HG03159 (cell line): ENCODE measurements around the gene SLC7A6OS.

Experiments used
- ATAC-seq: cut with Tn5 transposase; IDR thresholded peaks from one replicate; pipeline ENCODE4 v1.9.1; 2021; ENCODE audit warnings: mild to moderate bottlenecking, moderate library complexity; ENCODE audit not compliant: unreplicated experiment

Gene SLC7A6OS

GRCh38 chr16:68345351-68345810 is 34.6 kb upstream of the SLC7A6OS start:
- no peak for ATAC-seq

DNA sequence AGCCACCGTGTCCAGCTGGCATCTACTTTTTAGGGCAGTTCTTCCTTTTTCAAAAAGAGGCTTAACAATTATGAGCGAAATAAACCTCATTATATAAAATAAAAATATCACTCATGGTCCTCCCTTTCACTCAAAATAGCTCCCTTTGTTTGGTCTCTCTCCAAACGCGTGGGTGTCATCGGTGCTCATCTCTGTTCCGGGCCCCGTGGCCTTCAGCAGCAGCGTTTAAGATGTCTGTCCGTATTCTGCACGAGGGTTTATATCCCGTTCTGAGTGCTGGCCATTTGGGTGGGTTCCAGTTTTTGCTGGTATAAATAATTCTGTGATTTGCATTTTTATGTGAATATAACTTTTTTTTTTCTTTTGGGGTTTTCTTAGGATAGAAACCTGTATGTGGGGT is 33.5 kb upstream of the SLC7A6OS start:
- ATAC-seq = no peak

DNA sequence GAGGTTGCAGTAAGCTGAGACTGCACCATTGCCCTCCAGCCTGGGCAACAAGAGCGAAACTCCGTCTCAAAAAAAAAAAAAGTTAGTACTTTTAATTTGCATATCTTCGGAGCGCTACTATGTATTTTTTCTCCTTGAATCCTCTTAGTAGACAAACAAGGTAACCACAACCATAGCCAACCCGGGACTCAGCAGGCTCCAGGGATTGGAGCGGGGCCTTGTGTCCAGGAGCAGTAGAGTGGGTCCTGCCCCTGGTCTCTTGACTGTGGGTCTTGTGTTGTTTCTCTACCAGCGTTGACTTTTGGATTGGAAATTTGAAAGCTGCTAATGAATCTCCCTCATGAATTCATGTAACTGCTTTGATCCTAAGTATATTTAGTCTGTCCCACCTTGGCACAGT is 32.4 kb upstream of the SLC7A6OS start:
- no peak for ATAC-seq

DNA sequence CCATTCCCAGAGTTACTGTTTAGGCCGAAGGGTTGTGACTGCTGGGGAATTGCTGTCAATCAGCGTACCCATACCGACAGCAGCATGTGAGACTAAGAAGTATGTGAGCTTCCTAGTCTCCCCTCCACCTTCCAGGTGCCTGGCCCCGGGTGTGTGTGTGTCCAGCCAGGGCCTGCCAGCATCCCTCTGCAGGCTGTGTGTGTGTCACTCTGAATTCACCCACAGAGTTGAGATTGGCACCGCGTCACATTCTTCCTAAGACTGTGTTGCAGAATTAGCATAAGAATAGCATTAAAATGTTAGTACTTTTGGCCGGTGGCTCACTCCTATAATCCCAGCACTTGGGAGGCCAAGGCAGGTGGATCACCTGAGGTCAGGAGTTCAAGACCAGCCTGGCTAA is 31.9 kb upstream of the SLC7A6OS start:
- no peak for ATAC-seq

GRCh38 chr16:68339214-68339613 is 28.5 kb upstream of the SLC7A6OS start:
- ATAC-seq = no peak

- no peak for ATAC-seq
Observed at GRCh38 chr16:68338326-68339119, 27.8 kb upstream of the SLC7A6OS start.

DNA sequence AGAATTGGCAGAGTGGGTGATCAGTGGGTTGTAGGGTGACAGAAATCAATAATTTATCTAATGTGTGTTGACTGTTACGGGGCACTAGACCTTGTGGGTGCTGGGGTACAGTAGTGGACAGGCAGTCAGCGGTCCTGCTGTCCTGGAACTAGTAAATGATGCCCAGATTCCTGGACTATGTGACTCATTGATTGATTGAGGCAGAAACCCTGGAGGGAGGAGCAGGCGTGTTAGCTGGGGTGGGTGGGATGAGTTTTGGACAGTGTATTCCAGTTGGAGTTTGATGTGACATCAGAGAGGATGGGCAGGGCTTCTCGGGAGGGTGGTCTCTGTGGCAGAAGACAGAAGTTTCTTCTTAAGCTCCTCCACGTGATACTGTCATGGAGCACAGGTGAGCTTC is 24.4 kb upstream of the SLC7A6OS start:
- ATAC-seq = no peak

DNA sequence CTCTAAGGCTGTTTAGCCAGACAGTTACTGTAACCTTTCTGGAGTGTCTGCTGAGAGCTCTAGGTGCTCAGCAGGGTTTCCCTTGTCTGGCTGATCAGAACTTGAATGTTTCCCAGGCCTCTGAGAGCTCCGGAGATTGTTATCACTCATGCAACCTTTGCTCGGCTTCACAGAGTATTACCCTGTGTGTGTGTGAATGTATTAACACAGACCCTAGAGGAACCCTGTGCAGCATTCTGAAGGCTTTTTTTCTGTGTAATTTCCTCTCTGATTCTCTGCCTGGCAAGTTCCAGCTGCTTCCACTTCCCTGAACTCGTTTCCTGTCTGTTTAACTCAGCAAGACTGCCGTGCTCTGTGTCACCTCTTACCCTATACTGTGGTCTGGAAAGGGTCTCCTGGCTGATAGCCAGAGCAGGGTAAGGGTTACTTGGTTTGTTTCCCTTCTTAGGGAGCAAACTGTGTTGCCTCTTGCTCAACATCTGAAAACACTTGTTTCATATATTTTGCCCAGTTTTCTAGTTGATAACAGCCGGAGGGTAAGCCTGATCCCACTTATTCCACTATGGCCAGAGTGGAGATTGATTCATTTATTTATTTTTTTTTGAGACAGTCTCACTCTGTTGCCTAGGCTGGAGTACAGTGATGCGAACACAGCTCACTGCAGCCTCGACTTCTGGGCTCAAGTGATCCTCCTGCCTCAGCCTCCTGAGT is 21.8 kb upstream of the SLC7A6OS start:
- no peak for ATAC-seq

DNA sequence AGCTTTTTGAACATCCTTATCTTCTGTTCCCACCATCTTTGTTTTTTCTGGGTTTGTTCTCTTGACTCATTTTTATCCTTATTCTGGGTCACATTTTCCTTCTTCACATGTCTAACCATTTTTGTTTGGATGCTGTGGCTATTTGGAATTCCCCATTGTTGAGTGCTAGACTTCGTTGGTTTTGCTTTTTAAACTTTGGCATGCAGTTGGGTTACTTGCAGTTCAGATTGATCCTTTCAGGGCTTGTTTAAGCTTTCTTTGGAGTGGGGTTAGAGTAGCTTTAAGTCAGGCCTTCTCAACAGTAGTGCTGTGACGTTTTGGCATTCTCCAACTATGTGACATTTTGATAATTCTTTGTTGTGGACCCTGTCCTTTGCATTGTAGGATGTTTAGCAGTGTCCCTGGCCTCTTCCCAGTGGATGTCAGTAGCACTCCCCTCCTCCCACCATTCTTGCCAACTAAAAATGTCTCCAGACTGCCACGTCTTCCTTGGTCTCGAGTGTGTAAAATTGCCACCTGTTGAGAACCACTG is 21.2 kb upstream of the SLC7A6OS start:
- ATAC-seq = no peak

DNA sequence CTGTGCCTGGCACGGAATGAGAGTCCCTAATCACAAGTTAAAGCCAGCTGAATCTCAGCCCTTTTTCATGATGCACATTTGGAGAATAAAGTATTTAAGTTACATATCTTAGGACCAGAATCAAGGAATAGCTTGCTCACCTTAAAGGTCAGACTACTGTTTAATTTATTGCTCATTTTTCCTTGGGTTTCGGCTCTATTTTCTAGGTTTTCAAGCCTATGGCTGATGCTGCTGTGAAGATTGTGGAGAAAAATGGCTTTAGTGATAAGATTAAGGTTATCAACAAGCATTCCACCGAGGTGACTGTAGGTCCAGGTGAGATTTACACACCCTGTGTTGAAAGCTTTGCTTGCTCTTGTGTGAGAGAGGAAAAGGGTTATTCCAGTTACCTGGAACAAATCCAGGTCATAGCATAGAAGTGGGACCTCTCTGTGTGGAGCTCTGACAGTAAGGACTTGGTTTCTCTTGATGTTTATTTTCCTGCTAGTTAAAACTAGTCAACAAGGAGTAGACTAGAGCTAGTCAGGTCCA is 18.2 kb upstream of the SLC7A6OS start:
- ATAC-seq = no peak

- no peak for ATAC-seq
Observed at GRCh38 chr16:68328151-68328859, 17.6 kb upstream of the SLC7A6OS start.

DNA sequence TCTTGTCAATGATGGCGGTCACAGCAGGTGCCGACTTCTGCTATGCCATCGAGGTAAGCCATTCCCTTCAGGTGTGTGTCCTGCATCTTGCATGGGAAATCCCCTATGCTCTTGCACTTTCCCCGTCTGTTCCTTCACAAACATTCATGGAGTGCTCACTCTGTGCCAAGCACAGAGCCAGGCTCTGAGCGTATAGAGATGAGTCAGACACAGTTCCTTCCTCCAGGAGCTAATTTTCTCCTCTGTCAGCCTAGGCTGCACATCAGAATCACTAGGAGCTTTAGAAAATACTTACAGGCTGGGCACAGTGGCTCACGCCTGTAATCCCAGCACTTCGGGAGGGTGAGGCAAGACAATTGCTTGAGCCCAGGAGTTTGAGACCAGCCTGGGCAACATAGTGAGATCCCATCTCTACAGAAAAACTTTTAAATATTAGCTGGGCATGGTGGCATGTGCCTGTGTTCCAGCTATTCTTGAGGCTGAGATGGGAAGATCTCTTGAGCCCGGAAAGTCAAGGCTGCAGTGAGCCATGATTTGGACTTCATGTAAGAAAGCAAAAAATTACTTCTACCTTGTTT is 14.1 kb upstream of the SLC7A6OS start:
- no peak for ATAC-seq

DNA sequence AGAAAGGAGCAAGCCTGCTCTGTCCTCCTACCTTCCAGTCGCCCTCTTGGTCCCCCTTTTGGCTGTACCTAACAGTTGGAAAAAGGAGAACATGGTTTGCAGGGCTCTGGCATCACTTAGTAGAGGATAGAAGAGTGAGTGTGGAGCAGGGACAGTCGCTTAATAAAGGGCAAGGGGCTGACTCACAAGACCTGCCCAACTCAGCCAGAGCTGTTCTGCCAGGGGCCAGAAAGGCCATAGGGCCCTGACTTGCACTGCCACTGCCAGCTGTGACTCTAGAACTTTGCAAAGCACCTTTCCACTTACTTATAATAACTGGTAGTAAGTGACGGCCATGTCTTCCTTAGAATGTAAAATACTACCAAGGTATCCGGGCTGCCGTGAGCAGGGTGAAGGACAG is 13.6 kb upstream of the SLC7A6OS start:
- no peak for ATAC-seq

DNA sequence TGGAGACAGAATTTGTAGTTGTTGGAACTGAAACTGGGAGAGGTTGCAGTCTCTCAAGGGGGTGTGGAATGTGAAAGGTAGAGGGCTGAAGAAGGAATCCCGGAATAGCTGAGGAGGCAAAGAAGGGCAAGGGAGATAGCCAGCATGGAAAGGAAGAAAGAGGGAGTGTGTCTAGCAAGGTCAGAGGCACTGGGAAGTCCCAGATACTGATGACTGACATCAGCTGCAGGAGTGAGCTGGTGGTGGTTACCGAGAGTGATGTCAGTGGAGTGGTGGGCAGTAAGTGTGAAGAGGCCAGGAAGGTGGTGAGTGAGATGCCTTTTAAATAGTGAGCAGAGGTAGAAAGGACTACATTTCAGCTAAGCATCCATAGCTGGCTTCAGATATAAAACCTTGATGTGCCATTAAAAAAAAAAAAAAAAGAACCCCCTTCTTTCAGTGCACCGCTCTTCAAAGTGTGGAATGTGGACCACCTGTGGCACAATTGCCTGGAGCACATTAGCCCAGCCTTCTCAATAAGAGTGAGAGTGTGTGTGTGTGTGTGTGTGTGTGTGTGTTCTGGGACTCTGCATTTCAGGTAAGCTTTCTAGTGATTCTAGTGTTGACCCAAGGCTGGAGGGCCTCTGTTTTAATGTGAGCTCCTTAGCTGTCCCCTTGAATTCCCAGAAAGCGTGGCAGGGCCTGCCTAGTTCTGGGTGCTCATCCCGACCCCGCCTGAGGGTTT is 8.6 kb upstream of the SLC7A6OS start:
- ATAC-seq = no peak

- no peak for ATAC-seq
Observed at GRCh38 chr16:68313116-68313515, 2.4 kb upstream of the SLC7A6OS start.

- ATAC-seq = no peak
Observed at GRCh38 chr16:68310437-68310773, 341 bp downstream of the SLC7A6OS start.

DNA sequence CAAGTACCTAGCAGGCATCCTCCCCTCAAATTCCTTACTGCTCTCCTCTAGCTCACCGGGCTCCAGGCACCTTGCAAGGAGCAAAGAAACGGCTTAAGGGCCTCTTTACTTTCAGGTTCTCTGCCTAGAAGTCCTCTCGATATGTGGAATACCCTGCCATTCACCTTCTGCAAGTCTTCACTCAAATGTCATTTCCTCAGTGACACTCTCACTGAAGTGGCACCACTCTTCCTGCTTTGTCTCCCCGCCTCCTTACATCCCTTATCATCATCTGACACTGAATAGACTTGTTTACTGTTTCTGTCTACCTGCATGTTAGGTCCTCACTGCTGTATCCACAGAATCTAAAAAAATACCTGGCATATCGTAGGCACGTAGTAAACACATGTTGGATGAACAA is 947 bp downstream of the SLC7A6OS start:
- ATAC-seq = no peak

DNA sequence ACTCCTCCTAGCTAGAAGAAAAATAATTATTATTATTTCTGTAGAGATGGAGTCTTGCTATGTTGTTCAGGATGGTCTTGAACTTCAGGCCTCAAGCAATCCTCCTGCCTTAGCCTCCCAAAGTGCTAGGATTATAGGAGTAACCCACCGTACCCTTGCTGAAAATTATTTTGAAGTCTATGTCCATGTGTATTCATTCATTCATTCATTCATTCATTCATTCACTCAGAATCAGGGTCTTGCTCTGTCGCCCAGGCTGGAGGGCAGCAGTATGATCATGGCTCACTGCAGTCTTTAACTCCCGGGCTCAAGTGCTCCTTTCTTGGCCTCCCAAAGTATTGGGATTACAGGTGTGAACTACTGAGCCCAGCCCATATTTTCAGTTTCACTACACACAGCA is 4.1 kb downstream of the SLC7A6OS start:
- no peak for ATAC-seq

DNA sequence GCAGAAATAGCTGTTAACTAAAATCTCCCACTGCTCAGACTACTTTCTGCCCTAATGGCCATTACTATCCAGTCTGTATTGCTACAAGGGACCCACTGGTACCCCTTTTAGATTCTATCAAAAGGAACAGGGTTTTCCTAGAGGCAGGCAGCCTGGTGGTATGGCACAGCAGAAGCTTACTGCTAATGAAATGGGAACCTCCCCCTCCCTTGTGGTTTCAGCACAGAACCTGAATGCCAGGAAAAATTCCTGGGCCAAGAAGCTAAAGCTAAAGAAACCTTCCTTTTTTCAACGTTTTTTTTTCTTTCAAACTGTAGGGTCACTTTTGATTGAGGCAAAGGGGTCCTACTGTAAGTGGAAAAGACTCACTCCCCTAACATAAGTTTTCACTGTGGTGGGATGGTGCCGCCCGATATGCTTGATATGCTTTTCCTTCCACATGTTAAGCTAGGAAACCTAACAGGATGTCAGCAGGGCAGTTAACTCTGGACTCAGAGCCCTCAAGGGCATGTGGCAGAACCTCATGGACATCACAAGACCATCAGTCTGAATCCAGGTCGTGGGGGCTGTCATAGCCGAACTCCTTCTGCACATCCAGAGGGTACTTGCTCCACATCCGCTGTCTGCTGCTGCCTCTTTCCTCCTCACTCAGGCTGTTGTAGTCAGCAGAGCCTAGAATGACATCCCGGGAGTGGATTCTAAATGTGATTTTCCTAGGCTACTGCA is 9.8 kb downstream of the SLC7A6OS start:
- ATAC-seq = no peak
